Activated effector memory CD4-positive, alpha-beta T cell treated with Interleukin-2 at 50 U/mL for 16 hours (primary cell): Measurements from ENCODE around the gene RAB3C.
"Not testable (repeated sequence)": the region's sequence is repeated elsewhere in the genome, so short reads cannot be mapped to it uniquely, and the experiment has no call there.

Experiments
- DNase-seq: peaks from one replicate; pipeline ENCODE4 v3.0.0-alpha.2; 2020

Gene RAB3C

GRCh38 chr5:58582803-58583491 is at the start of gene RAB3C:
Gene RAB3C, plus strand, starts transcription at chr5:58583075. Its CDS starts 134 bp downstream, at chr5:58583209.
- peak; percentile 1 for DNase-seq

GRCh38 chr5:58541935-58542334 is 40.9 kb upstream of the RAB3C start:
- DNase-seq: not testable (repeated sequence)

GRCh38 chr5:58542709-58543108 is 40.2 kb upstream of the RAB3C start:
- no peak for DNase-seq

- DNase-seq: no peak
These were observed 39.2 kb upstream of the RAB3C start for GRCh38 chr5:58543723-58544122.

GRCh38 chr5:58544195-58544594 is 38.7 kb upstream of the RAB3C start:
- DNase-seq: no peak

GRCh38 chr5:58544926-58545325 is 37.9 kb upstream of the RAB3C start:
- no peak for DNase-seq

- DNase-seq: no peak
These were observed 37.0 kb upstream of the RAB3C start for GRCh38 chr5:58545912-58546311.

- DNase-seq: no peak
These were observed 34.8 kb upstream of the RAB3C start for GRCh38 chr5:58548068-58548467.

- DNase-seq: no peak
These were observed 31.4 kb upstream of the RAB3C start for GRCh38 chr5:58551492-58551891.

- not testable (repeated sequence) for DNase-seq
These were observed 25.1 kb upstream of the RAB3C start for GRCh38 chr5:58557665-58558338.

GRCh38 chr5:58563016-58563700 is 19.7 kb upstream of the RAB3C start:
- DNase-seq: not testable (repeated sequence)

GRCh38 chr5:58564043-58564832 is 18.6 kb upstream of the RAB3C start:
- DNase-seq: not testable (repeated sequence)

GRCh38 chr5:58565033-58565432 is 17.8 kb upstream of the RAB3C start:
- no peak for DNase-seq

GRCh38 chr5:58571501-58571900 is 11.4 kb upstream of the RAB3C start:
- no peak for DNase-seq

GRCh38 chr5:58572973-58573372 is 9.9 kb upstream of the RAB3C start:
- not testable (repeated sequence) for DNase-seq

- DNase-seq: no peak
These were observed 3.1 kb upstream of the RAB3C start for GRCh38 chr5:58579781-58580180.

- no peak for DNase-seq
These were observed 664 bp upstream of the RAB3C start for GRCh38 chr5:58582019-58582802.

- DNase-seq: no peak
These were observed 13.1 kb downstream of the RAB3C start for GRCh38 chr5:58595952-58596351.

- DNase-seq: no peak
These were observed 15.6 kb downstream of the RAB3C start for GRCh38 chr5:58598440-58598839.

- no peak for DNase-seq
These were observed 16.3 kb downstream of the RAB3C start for GRCh38 chr5:58599217-58599616.

GRCh38 chr5:58600613-58601012 is 17.7 kb downstream of the RAB3C start:
- DNase-seq: not testable (repeated sequence)

GRCh38 chr5:58602889-58603288 is 20.0 kb downstream of the RAB3C start:
- not testable (repeated sequence) for DNase-seq
